ENCODE measurements around the gene SP100.
"Not testable (repeated sequence)": the region's sequence is repeated elsewhere in the genome, so short reads cannot be mapped to it uniquely, and the experiment has no call there.

SP100 gene

GRCh38 chr2:230400454-230400853 lies 15.5 kb upstream of the SP100 start:
- CTCF ChIA-PET, result no interaction called here
- TF ChIP-seq CTCF (IDR thresholded peaks at IDR 0.05; ENCODE audit: control extremely low read depth, extremely low read depth, low read depth, missing control alignments), result no peak
- no peak for DNase-seq (ENCODE audit: extremely low spot score)
- POLR2A ChIA-PET, result no interaction called here

- POLR2A ChIA-PET; DNase-seq (ENCODE audit: extremely low spot score); CTCF ChIA-PET: not testable (repeated sequence)
Observed at GRCh38 chr2:230401026-230401425, 15.0 kb upstream of the SP100 start.

- ChIA-PET CTCF (interaction anchor here (1.0 to 1.3 kb wide), 4 partner anchors 13 to 337 kb away, joined by 3 read pairs; no protein-coding TSS in a partner anchor), POLR2A (no interaction called here)
- TF ChIP-seq CTCF (IDR thresholded peaks at IDR 0.05; ENCODE audit: control extremely low read depth, extremely low read depth, low read depth, missing control alignments), result no peak
- no peak for DNase-seq (ENCODE audit: extremely low spot score)
Observed at GRCh38 chr2:230403746-230404145, 12.3 kb upstream of the SP100 start.

- no peak for TF ChIP-seq CTCF (IDR thresholded peaks at IDR 0.05; ENCODE audit: control extremely low read depth, extremely low read depth, low read depth, missing control alignments)
- DNase-seq (ENCODE audit: extremely low spot score), result no peak
- POLR2A ChIA-PET, result no interaction called here
- CTCF ChIA-PET, result no interaction called here
Observed at GRCh38 chr2:230405824-230406223, 10.2 kb upstream of the SP100 start.

DNA sequence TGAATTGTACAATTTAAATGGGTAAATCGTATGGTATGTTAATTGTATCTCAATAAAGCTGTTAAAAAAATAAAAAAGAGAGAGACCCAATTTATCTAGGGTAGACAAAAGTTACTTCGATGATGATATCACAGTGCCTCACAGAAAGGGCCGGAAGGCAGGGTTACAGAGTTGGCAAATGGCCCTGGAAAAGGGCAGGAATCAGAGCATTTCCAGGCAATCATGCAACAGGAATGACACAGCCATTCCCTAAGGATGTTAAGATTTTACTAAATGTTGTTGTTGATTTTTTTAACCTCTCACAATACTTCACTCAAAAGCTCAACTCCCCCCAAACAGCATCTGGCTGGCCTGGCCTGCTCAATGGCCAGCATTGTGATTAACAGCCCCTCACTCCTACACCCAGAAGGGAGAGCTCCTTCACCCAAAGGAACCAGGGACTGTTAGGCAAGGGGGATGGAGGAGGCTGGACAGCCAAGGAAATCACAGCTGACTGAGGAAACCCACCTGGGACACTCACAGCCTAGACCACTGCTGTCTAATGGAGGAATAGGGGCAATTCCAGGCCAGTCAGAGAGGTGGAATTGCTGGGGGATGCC lies 7.7 kb upstream of the SP100 start:
- ChIA-PET POLR2A (no interaction called here), CTCF (interaction anchor here (1.0 to 1.3 kb wide), 2 partner anchors 9 to 14 kb away, joined by 3 read pairs; no protein-coding TSS in a partner anchor)
- no peak for TF ChIP-seq CTCF (IDR thresholded peaks at IDR 0.05; ENCODE audit: control extremely low read depth, extremely low read depth, low read depth, missing control alignments)
- no peak for DNase-seq (ENCODE audit: extremely low spot score)

GRCh38 chr2:230409316-230409715 lies 6.7 kb upstream of the SP100 start:
- POLR2A ChIA-PET; DNase-seq (ENCODE audit: extremely low spot score): not testable (repeated sequence)
- CTCF ChIA-PET, result interaction anchor here (1.3 kb wide), 1 partner anchor 342 kb away, joined by 3 read pairs; no protein-coding TSS in a partner anchor

- TF ChIP-seq CTCF (IDR thresholded peaks at IDR 0.05; ENCODE audit: control extremely low read depth, extremely low read depth, low read depth, missing control alignments), result no peak
- DNase-seq (ENCODE audit: extremely low spot score), result no peak
- CTCF ChIA-PET, result interaction anchor here (1.3 kb wide), 1 partner anchor 343 kb away, joined by 3 read pairs; no protein-coding TSS in a partner anchor
- POLR2A ChIA-PET, result no interaction called here
Observed at GRCh38 chr2:230410263-230410662, 5.7 kb upstream of the SP100 start.

Data from GM10248 (cell line).